Hindlimb muscle (tissue), 1 donor: ENCODE measurements around the gene KRT6B. TPM values are rescaled to one million over a fixed set of nuclear protein-coding genes. Genes with fewer than 3 reads are reported as not detected.

Experiments
- DNase-seq: peaks from one replicate; pipeline ENCODE4 v3.0.0-alpha.2; 2013
- polyA plus RNA-seq: library from polyadenylated mRNA; unstranded; fragments of 120-200 nt; gene quantifications from one replicate; pipeline ENCODE4 v1.2.1, GENCODE V29; 2013; ENCODE audit not compliant: insufficient read length

KRT6B gene
- polyA plus RNA-seq, 1 donor: 0.25 TPM

DNA sequence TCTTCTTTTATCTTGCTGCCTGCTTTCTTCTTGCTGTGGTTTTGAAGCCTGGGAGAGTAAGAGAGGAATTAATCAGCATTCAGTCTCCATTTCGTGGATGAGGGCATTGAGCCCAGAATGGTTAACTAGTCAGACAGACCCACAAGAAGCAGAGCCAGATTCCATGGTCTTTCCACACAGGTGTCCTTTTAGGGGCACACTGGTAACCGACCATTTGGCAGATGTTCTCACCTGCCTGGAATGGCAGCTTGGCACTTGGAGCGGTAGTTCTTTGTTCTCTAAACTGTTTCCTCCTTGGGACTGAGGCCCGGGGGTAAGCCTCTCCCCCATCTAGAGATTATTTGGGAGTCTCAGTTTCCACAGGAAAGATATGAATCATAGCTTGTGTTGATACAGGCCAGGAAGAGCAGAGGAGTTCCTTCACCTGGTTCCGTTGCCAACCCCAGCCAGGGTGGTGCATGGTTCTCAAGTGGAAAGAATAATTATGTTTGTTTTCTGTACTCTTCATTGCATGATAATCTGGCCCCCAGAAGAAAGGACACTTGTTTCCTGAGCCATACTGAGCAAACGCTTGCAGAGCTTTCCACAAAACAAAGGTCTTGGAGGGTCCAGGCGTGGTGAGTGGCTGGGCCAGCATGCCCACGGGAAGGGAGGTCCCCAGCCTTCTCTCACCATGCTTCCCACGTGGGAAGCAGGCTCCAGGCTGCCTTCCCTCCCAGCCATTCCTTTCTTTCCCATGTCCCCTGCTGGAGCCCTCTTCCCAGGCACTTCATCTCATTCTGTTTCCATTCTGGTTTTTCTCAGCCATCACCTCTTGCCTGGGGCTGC lies 15.7 kb downstream of the KRT6B start:
- no peak for DNase-seq

- no peak for DNase-seq
These were observed 16.3 kb downstream of the KRT6B start for GRCh38 chr12:52435659-52435999.

DNA sequence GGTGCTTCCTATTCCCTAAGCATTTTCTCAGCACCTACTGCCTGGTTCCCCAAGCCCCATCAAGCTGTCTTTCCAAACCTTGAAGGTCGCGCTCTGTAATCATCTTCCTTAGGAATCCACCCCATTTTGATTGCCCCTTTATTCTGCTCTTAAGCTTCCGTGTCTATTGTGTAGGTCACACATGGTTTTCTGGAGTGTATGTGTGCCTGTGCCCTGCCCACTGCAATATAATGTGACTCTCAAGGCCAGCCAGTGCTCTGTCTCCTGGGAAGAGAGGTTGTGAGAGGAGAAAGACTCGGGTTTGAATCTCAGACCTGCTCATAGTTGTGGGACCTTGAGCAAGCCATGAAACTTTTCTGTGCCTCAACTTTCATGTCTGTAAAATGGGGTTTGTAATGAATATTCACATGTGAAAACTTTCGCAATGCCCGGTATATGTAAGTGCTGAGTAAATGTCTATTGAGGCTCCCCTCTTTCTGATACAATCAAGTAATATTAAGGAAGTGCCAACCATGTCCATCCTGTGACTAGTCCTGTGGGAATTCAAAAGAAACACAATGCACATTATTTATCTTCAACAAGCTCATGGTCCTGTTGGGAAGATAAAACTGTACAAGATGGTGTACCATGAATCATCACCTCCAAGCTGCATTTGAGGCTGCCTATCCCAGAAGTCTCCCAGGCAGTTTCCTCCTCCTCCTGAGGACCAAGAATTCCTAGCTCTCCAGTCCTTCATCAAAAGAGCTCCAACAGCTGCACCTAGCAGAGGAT lies 17.0 kb downstream of the KRT6B start:
- DNase-seq: no peak

DNA sequence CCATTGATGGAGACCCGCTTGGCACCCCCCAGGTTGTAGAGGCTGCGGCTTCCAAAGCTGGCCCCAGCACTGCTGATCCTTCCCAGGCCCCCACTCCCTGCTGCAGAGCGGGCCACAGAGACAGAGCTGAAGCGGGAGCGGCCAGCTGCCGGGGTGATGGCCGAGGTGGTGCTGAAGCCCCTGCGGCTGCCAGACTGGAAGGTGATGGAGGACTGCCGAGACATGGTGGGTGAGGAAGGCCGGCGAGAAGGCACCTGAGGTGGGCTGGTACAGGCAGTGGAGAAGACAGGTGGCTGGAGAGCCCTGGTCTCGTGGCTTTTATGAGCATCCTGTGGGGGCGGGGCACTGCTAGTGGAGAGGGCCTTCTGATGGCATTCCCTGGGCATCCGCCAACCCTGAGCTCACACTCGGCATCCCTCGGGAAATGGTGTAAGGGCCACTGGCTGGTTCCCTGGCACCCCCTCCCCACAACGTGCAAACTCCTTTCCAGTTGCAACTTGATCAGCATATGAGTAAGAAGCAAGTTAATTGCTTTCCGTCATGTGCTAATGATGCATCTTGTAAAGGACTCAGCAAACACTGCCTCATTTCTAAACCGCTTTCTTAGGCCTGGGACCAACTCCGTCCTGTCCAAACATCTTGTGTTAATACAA lies 17.7 kb downstream of the KRT6B start, which contains the start of gene KRT75:
Gene KRT75, minus strand, starts transcription at position 291 of the 653 bp plus-strand sequence. Its CDS starts 67 bp downstream, at position 224.
- no peak for DNase-seq

DNA sequence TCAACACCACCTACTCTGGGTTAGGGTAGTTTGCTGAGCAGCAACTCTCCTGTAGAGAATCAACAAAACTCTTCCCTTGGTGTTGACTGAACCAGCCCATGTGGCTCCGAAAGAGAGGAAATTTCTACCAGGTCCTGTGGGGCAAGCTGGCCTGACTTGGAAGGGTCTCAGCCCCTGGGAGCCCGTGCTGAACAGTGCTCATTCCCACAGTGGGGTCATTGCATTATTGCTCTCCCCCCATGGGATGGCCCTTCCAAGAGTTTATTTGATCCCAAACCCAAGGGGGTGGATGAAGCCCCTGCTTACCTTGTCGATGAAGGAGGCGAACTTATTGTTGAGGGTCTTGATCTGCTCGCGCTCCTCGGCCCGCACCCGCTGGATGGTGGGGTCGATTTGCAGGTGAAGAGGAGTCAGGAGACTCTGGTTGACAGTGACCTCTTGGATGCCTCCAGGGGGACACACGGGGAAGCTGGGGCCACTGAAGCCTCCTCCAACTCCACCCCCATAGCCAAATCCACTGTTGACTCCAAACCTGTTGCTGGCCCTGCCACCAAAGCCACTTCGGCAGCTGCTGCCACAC lies 18.4 kb downstream of the KRT6B start:
- no peak for DNase-seq

- no peak for DNase-seq
These were observed 19.3 kb downstream of the KRT6B start for GRCh38 chr12:52432559-52433207.

DNA sequence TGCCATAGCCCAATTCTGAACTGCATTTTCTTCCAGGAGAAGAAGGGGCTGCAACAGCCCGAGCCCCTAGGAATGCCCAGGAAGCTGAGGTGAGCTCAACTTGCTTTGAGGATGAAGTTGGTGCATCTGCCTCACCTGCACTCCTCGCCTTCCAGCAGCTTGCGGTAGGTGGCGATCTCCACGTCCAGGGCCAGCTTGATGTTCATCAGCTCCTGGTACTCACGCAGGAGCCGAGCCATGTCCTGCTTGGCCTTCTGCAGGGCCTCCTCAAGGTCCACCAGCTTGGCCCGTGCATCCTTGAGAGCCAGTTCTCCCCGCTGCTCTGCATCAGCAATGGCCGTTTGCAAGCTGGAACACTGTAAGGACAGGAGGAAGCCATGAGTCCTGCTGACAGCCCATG lies 23.8 kb downstream of the KRT6B start:
- no peak for DNase-seq

- no peak for DNase-seq
These were observed 24.9 kb downstream of the KRT6B start for GRCh38 chr12:52427083-52427482.

GRCh38 chr12:52426034-52426433 lies 25.9 kb downstream of the KRT6B start:
- DNase-seq: no peak

- DNase-seq: no peak
These were observed 26.5 kb downstream of the KRT6B start for GRCh38 chr12:52425466-52425865.

DNA sequence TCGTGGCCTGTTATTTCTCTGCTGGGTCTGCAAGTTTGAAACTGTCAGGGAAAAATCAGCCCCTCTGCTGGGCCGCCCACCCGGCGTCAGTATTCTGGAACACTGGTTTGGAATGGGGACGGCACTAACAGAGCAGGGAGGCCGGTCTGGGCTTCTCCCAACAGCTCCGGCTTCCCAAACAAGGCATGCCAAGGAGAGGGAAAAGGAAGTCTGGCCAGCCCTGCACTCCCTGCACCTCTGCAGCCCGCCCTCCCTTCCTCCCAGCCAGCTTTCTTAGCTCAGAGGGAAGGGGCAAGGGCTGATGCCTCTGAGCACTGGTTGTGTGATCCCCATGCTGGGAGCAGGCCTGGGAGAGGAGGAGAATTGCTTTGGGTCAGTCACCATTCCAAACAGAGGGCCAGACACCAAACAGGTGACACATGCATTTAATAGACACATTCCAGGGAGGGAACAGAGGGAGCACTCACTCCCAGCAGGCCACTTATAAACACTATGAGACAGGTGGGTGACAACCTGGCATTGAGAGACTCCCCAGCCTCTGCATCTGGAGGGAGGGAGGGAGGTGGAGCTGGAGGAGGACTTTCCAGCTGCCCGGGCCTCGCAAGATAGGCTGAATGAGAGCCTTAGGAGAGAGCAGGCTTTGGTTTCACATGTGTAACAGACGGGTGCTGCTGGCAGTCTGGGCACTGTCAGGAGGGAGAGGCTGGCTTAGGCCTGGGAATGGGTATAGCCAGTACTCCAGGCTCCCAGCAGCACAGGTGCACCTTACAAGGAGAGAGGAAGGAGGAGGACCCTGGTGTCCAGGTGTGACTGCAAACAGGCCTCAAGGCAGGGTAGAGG lies 28.1 kb downstream of the KRT6B start:
- DNase-seq: no peak

DNA sequence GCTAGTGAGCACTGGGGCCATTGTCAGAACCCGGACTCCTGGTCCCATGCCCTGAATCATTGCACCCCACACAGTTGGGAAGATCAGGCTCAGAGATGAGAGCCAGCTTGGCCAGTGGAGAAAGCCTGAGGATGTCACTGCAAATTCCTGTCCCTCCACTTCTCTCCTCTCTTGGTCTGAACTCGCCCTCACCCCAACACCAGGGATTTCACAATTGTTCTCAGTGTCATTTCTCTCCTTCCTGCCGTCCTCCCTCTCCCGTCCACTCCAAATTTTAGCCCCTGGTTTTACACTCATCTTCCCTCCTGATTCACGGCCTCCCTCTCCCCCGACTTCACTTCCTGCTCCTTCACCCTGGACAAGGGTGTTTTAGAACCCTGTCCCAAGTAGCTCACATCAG lies 28.9 kb downstream of the KRT6B start:
- no peak for DNase-seq

- no peak for DNase-seq
These were observed 32.3 kb downstream of the KRT6B start for GRCh38 chr12:52419656-52420055.

- no peak for DNase-seq
These were observed 33.3 kb downstream of the KRT6B start for GRCh38 chr12:52418576-52419110.

GRCh38 chr12:52417740-52418139 lies 34.2 kb downstream of the KRT6B start:
- DNase-seq: no peak

DNA sequence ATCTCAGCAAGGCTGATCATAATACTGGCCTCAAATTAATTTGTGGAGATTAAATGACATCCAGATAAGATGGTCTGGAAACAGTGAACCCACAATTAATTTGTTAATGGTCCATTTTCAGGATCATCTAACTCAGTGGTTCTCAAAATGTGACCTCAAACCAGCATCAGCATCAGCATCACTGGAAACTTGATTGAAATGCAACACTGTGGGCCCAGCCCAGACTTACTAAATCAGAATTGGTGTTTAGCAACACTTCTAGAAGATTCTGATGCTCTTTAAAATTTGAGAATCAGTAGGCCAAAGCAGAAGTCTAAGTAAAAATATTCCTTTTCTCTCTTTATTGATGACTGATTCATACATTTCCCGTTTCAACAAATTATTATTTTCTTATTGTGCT lies 35.2 kb downstream of the KRT6B start:
- DNase-seq: no peak

GRCh38 chr12:52415870-52416750 lies 35.8 kb downstream of the KRT6B start:
- peak; percentile 20 for DNase-seq

DNA sequence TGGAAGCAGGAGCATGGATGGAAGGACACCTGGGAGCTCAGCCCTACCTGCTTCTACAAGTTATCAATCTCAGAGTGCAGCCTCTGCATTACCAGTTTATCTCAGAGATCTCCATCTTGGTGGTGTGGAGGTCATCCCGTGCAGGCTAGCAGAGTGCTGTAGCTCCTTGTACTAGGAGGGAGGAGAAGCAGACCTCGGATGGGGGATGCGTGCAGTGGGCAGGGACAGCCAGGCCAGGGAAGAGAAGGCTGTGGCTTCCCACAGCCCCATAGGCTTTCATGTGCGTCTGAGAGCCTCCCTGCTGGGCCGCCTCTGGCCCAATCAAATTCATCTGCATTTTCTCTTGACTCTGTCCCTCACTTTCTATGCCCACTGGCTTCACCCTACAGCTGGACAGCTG lies 37.0 kb downstream of the KRT6B start:
- no peak for DNase-seq

DNA sequence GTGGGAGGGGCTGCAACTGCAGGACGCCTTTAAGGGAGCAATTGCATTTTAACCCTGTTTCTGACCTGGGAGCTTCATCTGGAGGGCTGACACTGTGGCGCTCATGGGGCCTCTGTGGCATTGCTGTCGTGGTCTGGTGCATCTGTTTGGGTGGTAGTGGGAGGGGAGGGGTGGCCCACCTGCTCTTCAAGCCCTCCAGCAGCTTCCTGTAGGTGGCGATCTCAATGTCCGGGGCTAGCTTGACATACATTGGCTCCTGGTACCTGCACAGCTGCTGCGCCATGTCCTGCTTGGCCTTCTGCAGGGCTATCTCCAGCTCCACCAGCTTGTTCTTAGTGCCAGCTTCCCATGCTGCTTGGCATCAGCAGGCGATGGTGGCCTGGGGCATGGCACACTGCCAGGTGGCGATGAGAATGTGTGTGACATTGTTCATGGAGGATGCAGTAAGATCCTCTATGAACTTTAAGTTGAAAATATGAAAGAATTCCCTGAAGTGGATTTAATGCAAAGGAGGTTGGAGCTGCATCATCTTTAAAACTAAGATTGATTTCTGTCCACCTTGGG lies 38.1 kb downstream of the KRT6B start:
- DNase-seq: no peak

- no peak for DNase-seq
These were observed 38.7 kb downstream of the KRT6B start for GRCh38 chr12:52413202-52413601.
